ENCODE results near the gene CLCN7.

Gene CLCN7

GRCh38 chr16:1430214-1430758, 44.5 kb downstream of the CLCN7 start:
- Histone ChIP-seq H3K4me1 (ENCODE audit: insufficient read depth, low read length) (peaks cover 16% of the 10 kb centered on the region), H3K27me3 (ENCODE audit: insufficient read depth, low read length) (no peaks in the 10 kb centered on the region), H3K9me3 (ENCODE audit: low read length) (no peaks in the 10 kb centered on the region), H2AFZ (ENCODE audit: low read depth, low read length) (no peak overlapping the region), H3K36me3 (ENCODE audit: insufficient read depth, low read length) (no peaks in the 10 kb centered on the region), H3K4me3 (ENCODE audit: low read length) (no peak overlapping the region)

- Histone ChIP-seq H2AFZ (ENCODE audit: low read depth, low read length) (no peak overlapping the region), H3K9me3 (ENCODE audit: low read length) (no peaks in the 10 kb centered on the region), H3K4me1 (ENCODE audit: insufficient read depth, low read length) (peaks cover 16% of the 10 kb centered on the region), H3K4me3 (ENCODE audit: low read length) (no peak overlapping the region), H3K36me3 (ENCODE audit: insufficient read depth, low read length) (no peaks in the 10 kb centered on the region), H3K27me3 (ENCODE audit: insufficient read depth, low read length) (no peaks in the 10 kb centered on the region)
Measured at GRCh38 chr16:1429631-1430030, 45.2 kb downstream of the CLCN7 start.

DNA sequence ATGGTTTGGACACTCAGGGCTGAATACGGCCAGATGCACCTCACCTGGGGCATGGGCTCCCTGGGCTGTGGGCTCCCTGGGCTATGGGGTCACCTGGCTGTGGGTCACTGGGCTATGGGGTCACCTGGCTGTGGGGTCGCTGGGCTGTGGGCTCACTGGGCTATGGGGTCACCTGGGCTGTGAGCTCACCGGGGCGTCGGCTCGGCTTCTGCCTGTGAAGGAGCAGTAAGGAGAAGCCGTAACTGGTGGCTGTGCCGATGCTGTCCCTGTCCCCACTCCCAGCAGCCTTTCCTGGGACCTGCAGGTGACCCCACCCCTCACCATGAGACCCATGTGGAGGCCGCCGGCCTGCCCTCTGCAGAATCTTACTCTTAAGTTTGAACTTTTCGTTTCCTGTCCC, 45.8 kb downstream of the CLCN7 start:
- H2AFZ ChIP-seq (ENCODE audit: low read depth, low read length) = no peak overlapping the region
- no peak overlapping the region for H3K4me3 ChIP-seq (ENCODE audit: low read length)
- no peaks in the 10 kb centered on the region for H3K27me3 ChIP-seq (ENCODE audit: insufficient read depth, low read length)
- peaks cover 16% of the 10 kb centered on the region for H3K4me1 ChIP-seq (ENCODE audit: insufficient read depth, low read length)
- H3K36me3 ChIP-seq (ENCODE audit: insufficient read depth, low read length) = no peaks in the 10 kb centered on the region
- H3K9me3 ChIP-seq (ENCODE audit: low read length) = no peaks in the 10 kb centered on the region

DNA sequence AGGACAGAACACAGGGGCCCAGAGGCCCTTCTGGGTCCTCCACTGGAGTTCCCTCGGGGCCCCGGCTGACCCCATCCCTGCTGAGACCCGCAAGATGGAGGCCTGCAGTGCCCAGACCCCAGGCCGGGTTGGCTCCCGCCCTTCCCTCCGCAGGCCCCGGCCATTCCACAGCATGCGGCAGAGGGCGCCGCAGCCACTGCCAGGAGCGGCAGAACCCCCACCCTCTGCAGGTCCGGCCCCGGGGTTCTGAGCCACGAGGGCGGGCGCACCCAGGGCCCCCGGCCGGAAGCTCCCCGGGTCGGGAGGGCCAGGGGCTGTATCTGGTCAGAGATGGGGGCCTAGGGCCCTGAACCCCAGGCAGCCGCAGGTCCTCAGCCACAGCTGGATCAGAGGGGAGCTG, 46.3 kb downstream of the CLCN7 start:
- H3K27me3 ChIP-seq (ENCODE audit: insufficient read depth, low read length) = no peaks in the 10 kb centered on the region
- no peaks in the 10 kb centered on the region for H3K36me3 ChIP-seq (ENCODE audit: insufficient read depth, low read length)
- no peaks in the 10 kb centered on the region for H3K9me3 ChIP-seq (ENCODE audit: low read length)
- H3K4me3 ChIP-seq (ENCODE audit: low read length) = no peak overlapping the region
- H3K4me1 ChIP-seq (ENCODE audit: insufficient read depth, low read length) = peaks cover 16% of the 10 kb centered on the region
- H2AFZ ChIP-seq (ENCODE audit: low read depth, low read length) = no peak overlapping the region

DNA sequence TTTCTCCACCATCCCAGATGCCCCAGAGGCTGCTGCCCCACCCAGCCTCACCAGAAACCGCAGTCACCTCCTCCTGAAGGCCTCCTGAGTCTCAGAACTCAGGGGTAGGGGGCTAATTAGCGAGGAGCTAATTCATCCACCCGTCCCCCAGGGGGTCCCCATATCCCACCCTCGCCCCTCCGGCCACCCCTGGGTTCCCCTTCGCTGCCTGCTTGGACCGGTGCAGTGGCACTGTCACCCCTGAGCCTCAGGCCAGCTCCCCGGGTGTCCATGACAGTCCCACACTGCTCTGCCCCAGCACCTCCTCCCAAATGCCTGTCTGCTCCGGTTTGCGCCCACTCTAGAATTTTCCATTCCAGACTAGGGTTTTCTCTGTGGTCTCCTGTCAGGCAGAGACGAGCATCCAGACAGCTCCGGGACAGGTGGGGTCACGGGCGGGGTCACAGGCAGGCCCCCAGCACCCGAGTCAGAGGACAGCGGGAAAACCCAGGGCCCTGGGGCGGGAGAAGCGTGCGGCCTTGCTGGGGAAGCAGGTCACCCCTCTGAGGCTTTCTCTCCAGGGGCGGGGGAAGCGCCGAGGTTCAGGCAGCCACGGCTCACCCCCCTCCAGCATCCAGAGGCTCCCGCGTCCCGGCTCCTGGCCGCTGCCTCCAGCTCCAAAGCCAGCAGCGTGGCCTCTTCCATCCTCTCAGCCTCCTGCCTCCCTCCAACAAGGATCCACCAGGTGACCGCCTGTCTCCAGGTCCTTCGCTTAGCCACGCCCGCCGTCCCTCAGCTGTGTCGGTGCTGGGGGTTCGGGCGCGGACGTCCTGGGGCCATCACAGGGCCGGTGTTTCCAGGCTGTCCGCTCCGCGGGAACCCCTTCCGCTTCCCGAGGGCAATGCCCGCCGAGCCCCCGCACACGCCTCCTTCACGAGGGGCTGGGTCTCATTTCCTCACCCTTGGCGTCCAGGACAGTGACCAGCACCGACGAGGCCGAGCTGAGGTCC, 47.1 kb downstream of the CLCN7 start:
- Histone ChIP-seq H3K4me1 (ENCODE audit: insufficient read depth, low read length) (peaks cover 16% of the 10 kb centered on the region), H3K27me3 (ENCODE audit: insufficient read depth, low read length) (no peaks in the 10 kb centered on the region), H3K36me3 (ENCODE audit: insufficient read depth, low read length) (no peaks in the 10 kb centered on the region), H3K4me3 (ENCODE audit: low read length) (no peak overlapping the region), H2AFZ (ENCODE audit: low read depth, low read length) (no peak overlapping the region), H3K9me3 (ENCODE audit: low read length) (no peaks in the 10 kb centered on the region)

GRCh38 chr16:1426734-1427471, 47.9 kb downstream of the CLCN7 start:
- Histone ChIP-seq H3K9me3 (ENCODE audit: low read length) (no peaks in the 10 kb centered on the region), H2AFZ (ENCODE audit: low read depth, low read length) (no peak overlapping the region), H3K4me1 (ENCODE audit: insufficient read depth, low read length) (peaks cover 16% of the 10 kb centered on the region), H3K36me3 (ENCODE audit: insufficient read depth, low read length) (no peaks in the 10 kb centered on the region), H3K27me3 (ENCODE audit: insufficient read depth, low read length) (no peaks in the 10 kb centered on the region), H3K4me3 (ENCODE audit: low read length) (no peak overlapping the region)

DNA sequence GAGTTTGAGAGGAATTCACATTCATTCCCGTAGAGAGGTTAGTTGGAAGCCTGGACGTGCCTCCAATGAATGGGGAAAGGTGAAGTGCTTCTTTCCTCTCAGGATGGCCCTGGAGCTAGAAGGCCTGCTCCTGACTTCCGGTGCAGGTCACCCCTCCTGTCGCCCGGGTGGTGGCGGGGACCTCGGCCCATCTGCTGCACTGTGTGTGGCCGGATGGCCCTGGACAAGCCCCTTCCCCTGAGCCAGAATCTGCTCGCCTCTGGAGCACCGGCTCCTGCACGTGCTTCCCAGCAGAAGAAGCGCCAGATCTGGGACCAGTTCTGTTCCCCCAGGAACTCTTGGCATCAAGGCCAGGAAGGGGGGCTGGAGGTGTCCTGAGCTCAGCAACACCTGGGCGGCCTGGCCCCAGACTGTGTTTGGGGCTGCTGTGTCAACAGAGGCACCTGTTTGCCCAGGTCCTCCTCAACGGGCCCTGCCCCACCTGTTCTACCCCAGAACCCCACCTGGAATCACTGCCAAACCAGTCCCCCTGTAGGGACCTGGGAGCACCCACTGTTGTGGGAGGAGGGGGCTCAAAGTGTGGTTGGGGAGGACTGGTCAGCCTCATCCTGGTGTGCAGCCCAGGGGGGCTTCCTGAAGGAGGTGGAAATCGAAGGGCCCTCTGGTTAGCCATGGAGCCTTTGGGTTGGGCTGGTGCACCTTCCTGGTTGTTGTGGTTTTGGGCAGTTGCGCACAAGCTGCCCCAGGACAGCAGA, 49.0 kb downstream of the CLCN7 start:
- Histone ChIP-seq H3K36me3 (ENCODE audit: insufficient read depth, low read length) (no peaks in the 10 kb centered on the region), H3K9me3 (ENCODE audit: low read length) (no peaks in the 10 kb centered on the region), H3K4me3 (ENCODE audit: low read length) (no peak overlapping the region), H3K4me1 (ENCODE audit: insufficient read depth, low read length) (peaks cover 11% of the 10 kb centered on the region), H3K27me3 (ENCODE audit: insufficient read depth, low read length) (no peaks in the 10 kb centered on the region), H2AFZ (ENCODE audit: low read depth, low read length) (no peak overlapping the region)

DNA sequence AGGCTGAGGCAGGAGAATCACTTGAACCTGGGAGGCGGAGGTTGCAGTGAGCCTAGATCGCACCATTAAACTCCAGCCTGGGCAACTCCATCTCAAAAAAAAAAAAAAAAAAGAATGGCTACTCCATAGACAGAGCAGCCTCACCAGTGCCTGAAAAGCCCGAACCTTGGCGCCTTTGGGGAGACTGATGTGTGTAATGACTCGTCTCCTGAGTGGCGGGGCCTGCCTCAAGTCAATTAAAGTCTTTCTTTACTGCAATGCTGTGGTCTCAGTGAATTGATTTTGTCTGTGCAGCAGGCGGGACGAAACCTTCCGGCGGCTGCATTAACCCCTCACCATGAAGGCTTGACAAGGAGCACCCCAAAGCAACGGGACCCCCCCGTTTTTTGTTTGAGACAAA, 50.8 kb downstream of the CLCN7 start:
- peaks cover 8% of the 10 kb centered on the region for H3K4me1 ChIP-seq (ENCODE audit: insufficient read depth, low read length)
- no peaks in the 10 kb centered on the region for H3K36me3 ChIP-seq (ENCODE audit: insufficient read depth, low read length)
- no peak overlapping the region for H2AFZ ChIP-seq (ENCODE audit: low read depth, low read length)
- H3K9me3 ChIP-seq (ENCODE audit: low read length) = no peaks in the 10 kb centered on the region
- no peak overlapping the region for H3K4me3 ChIP-seq (ENCODE audit: low read length)
- no peaks in the 10 kb centered on the region for H3K27me3 ChIP-seq (ENCODE audit: insufficient read depth, low read length)

- H3K4me3 ChIP-seq (ENCODE audit: low read length) = no peak overlapping the region
- H2AFZ ChIP-seq (ENCODE audit: low read depth, low read length) = no peak overlapping the region
- H3K36me3 ChIP-seq (ENCODE audit: insufficient read depth, low read length) = peaks cover 2% of the 10 kb centered on the region
Measured at GRCh38 chr16:1422076-1422475, 52.8 kb downstream of the CLCN7 start.

GRCh38 chr16:1420111-1420539, 54.7 kb downstream of the CLCN7 start:
- Histone ChIP-seq H3K27me3 (ENCODE audit: insufficient read depth, low read length) (no peaks in the 10 kb centered on the region), H3K4me3 (ENCODE audit: low read length) (peak overlapping the region; percentile 86), H2AFZ (ENCODE audit: low read depth, low read length) (no peak overlapping the region), H3K36me3 (ENCODE audit: insufficient read depth, low read length) (peaks cover 2% of the 10 kb centered on the region), H3K9me3 (ENCODE audit: low read length) (no peaks in the 10 kb centered on the region), H3K4me1 (ENCODE audit: insufficient read depth, low read length) (peaks cover 8% of the 10 kb centered on the region)

More at GRCh38 chr16:1422076-1422475, 52.8 kb downstream of the CLCN7 start:
- Histone ChIP-seq H3K9me3 (ENCODE audit: low read length) (no peaks in the 10 kb centered on the region), H3K4me1 (ENCODE audit: insufficient read depth, low read length) (peaks cover 8% of the 10 kb centered on the region), H3K27me3 (ENCODE audit: insufficient read depth, low read length) (no peaks in the 10 kb centered on the region)

- peaks cover 2% of the 10 kb centered on the region for H3K36me3 ChIP-seq (ENCODE audit: insufficient read depth, low read length)
- no peaks in the 10 kb centered on the region for H3K9me3 ChIP-seq (ENCODE audit: low read length)
- no peaks in the 10 kb centered on the region for H3K27me3 ChIP-seq (ENCODE audit: insufficient read depth, low read length)
Measured at GRCh38 chr16:1416521-1416941, 58.3 kb downstream of the CLCN7 start.

DNA sequence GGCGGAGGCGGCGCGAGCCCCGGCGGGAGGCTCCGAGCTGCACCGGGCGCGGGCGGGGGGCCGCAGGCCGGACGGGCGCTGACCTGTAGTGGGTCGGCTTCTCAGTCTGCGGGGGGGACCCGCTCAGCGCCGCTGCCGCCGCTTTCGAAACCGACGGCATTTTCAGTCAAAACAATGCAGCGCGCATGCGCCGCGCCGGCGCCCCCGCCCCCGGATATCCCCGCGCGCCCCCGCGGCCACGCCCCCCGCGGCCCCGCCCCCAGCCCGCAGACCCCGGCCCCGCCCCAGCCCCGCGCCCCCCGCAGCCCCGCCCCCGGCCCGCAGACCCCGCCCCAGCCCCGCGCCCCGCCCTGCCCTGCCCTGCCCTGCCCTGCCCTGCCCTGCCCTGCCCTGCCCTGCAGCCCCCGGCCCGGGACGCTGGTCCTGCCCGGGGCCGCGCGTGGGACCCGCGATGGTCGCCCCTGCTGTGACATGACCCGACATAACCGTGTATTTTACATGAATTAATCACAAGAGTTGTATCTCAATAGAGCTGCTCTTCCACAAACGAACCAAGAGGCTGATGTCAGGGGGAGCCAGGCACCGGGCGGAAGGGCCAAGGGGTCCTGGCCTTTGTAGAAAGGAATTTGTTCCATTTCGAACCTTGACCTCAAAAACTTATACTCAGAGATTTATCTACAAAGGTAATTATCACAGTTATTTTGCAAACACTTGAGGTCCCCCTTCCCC, 60.1 kb downstream of the CLCN7 start, which contains the start of gene UNKL:
UNKL (minus strand) TSS at position 173 of the 729 bp plus-strand sequence; CDS start at position 160, 13 bp downstream.
- H3K27me3 ChIP-seq (ENCODE audit: insufficient read depth, low read length) = no peaks in the 10 kb centered on the region
- peaks cover 2% of the 10 kb centered on the region for H3K36me3 ChIP-seq (ENCODE audit: insufficient read depth, low read length)

More at GRCh38 chr16:1416521-1416941, 58.3 kb downstream of the CLCN7 start:
- Histone ChIP-seq H3K4me3 (ENCODE audit: low read length) (no peak overlapping the region), H3K4me1 (ENCODE audit: insufficient read depth, low read length) (peaks cover 8% of the 10 kb centered on the region), H2AFZ (ENCODE audit: low read depth, low read length) (no peak overlapping the region)

More for the DNA sequence above, 60.1 kb downstream of the CLCN7 start, which contains the start of gene UNKL:
- H3K4me1 ChIP-seq (ENCODE audit: insufficient read depth, low read length) = peaks cover 3% of the 10 kb centered on the region
- H2AFZ ChIP-seq (ENCODE audit: low read depth, low read length) = peak within 1 kb of the TSS; percentile 58
- peak within 1 kb of the TSS; percentile 72 for H3K4me3 ChIP-seq (ENCODE audit: low read length)
- H3K9me3 ChIP-seq (ENCODE audit: low read length) = no peaks in the 10 kb centered on the region

Measured in neuron (in vitro differentiated cells).